HG02973 (cell line): ENCODE measurements around the gene MRNIP.
A peak's percentile ranks its signal among the peaks of the same experiment; 100 is the strongest.
"Not testable (repeated sequence)": the region's sequence is repeated elsewhere in the genome, so short reads cannot be mapped to it uniquely, and the experiment has no call there.

ENCODE experiments used
- ATAC-seq: cut with Tn5 transposase; IDR thresholded peaks from one replicate; pipeline ENCODE4 v1.9.1; 2021; ENCODE audit warnings: moderate library complexity; ENCODE audit not compliant: unreplicated experiment

The MRNIP gene

DNA sequence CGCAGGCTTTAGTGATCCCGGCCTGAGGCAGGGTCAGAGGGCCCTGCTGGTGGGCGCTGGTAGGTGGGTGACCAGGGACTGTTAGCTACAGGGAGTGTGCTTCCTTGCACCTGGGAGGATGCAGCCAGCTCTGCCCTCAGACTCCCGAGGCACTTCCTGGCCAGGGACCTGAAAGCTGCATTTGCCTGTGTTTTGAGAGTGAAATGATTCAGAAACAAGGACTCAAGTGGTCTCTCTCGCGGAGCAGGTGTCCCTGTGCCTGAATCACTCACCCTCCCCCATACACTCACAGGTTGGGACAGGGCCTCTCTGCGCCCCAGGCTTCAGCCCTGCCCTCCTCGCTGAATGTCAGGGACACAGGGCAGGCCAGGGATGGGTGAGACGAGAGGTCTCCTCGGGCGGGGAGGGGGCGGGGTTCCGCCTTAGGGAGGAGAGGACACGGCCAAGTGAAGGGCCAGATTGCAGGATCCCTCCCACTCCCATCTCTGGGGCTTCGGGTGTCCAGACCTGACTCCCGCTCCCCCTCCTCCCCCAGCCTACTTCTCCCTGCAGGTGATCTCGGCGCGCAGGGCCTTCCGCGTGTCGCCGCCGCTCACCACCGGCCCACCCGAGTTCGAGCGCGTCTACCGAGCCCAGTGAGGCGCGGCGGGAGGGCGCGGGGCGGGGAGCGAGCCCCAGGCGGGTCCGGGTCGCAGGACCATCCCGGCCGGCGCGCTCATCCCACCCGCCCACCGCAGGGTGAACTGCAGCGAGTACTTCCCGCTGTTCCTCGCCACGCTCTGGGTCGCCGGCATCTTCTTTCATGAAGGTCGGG, 63.4 kb downstream of the MRNIP start:
- peak; percentile 6 for ATAC-seq

- no peak for ATAC-seq
Observed at GRCh38 chr5:179794575-179794974, 64.0 kb downstream of the MRNIP start.

- no peak for ATAC-seq
Observed at GRCh38 chr5:179794171-179794570, 64.4 kb downstream of the MRNIP start.

DNA sequence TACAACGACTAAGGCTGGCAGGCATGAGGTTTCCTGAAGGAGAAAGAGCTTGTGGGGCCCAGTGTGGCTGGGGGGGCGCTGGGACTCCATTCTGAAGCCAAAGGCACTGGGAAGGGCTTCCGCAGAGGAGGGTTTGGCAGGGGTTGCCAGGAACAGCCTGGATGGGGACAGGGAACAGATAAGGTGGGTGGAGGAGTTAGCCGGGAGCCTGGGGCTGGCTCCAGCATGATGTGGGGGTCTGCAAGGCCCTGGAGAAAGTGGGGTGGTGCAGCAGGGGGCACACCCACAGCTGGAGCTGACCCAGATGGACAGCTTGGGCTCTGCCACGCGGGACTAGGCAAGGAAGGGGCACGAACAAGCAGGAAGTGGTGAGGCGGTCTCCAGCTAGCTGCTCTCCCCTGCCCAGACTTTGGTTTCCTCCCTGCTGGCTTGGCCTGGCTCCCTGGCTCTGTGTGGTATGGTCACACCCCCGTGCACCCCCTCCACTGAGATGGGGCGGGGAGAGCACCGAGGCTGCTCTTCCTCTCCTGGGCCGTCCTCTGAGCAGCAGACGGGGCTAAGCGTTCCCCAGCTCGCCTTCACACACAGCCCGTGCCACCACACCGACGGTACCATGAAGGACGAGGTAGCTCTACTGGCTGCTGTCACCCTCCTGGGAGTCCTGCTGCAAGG, 65.0 kb downstream of the MRNIP start, which contains the start of gene LTC4S:
Gene LTC4S (plus strand): TSS at position 519 of the 672 bp plus-strand sequence. CDS start 95 bp downstream, at position 614.
- ATAC-seq = no peak

GRCh38 chr5:179792612-179793467, 65.8 kb downstream of the MRNIP start:
- ATAC-seq = no peak

GRCh38 chr5:179791881-179792611, 66.6 kb downstream of the MRNIP start:
- no peak for ATAC-seq

GRCh38 chr5:179789278-179789677, 69.3 kb downstream of the MRNIP start:
- ATAC-seq = not testable (repeated sequence)

DNA sequence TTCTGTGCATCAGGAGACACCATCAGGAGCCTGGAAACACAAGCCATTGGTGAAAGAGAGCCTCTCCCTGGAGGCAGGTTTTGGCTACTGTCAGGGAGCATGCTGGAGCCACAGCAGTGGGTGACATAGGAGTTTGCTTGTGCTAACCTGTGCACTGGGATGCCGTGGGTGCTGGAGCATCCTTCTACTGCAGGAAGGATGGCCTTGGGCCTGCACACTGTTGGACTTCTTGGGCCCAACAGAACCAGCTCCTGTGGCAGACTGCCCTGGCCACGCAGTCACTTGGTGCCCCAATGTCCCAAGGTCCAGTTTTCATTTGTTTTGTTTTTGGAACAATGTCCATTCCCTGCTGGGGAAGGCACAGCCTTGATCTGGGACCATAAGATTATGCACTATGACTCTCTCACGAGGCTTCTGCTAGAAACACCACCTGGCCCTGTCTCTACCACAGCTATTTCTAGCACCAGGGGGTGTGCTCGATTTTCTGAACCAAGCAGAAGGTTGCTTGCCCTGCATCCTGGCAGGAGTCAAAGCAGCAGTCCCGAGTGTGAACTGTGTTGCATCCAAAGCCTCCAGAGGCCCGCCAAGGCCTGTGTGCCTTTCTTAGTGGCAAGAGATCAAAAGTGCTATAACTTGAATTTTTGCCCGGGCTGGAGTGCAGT, 70.3 kb downstream of the MRNIP start:
- ATAC-seq = no peak
